ENCODE data around the gene UNC45A. TPM values are rescaled to one million over a fixed set of nuclear protein-coding genes. Genes with fewer than 3 reads are reported as not detected.
A peak's percentile ranks its signal among the peaks of the same experiment; 100 is the strongest.

Gene UNC45A
- total and polyA plus RNA-seq, 2 of the 4 experiments (the other 2 are of a cell fraction) = 68.9 to 100 TPM

DNA sequence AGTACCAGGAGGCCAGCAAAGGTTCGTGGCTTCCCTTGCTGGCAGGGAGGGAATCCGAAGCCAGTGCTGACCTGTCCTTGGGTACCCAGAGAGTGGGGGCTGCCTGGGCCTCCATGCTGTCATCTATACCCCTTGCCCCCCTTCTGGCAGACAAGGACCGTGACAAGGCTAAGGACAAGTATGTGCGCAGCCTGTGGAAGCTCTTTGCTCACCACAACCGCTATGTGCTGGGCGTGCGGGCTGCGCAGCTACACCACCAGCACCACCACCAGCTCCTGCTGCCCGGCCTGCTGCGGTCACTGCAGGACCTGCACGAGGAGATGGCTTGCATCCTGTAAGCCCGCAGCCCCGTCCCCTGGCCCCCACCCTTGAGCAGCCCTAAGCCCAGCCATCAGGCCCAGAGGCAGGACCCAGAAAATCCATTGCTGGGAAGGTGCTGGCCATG, 48.0 kb upstream of the UNC45A start:
- H2BK20ac ChIP-seq (ENCODE audit: low read depth, low read length) = no peak overlapping the region
- CTCF ChIA-PET = interaction anchor here (2.7 kb wide), 1 partner anchor 239 kb away, joined by 13 read pairs; no protein-coding TSS in a partner anchor

More for the DNA sequence above, 48.0 kb upstream of the UNC45A start:
- H2AK9ac ChIP-seq (replicated peaks; ENCODE audit: low read depth, low read length, poor library complexity) = peak overlapping the region; percentile 69
- H3K27me3 ChIP-seq (ENCODE audit: control insufficient read depth, insufficient read depth, low read length) = no peaks in the 10 kb centered on the region
- H2AK5ac ChIP-seq (ENCODE audit: low read depth, low read length) = no peak overlapping the region
- no peak overlapping the region for H3K9ac ChIP-seq (ENCODE audit: low read depth, low read length)
- no peak overlapping the region for H4K8ac ChIP-seq (ENCODE audit: low read depth in 2 of 2, low read length in 2 of 2)
- no peak overlapping the region for H3K4ac ChIP-seq (ENCODE audit: low read depth, low read length)
- TF ChIP-seq CHD1 (IDR thresholded peaks at IDR 0.05; ENCODE audit: low read depth, low read length) = no peak
- TF ChIP-seq RCOR1 (IDR thresholded peaks at IDR 0.05; ENCODE audit: insufficient replicate concordance, low read length) = no peak
- TF ChIP-seq POLR2A (IDR thresholded peaks at IDR 0.05; ENCODE audit: low read depth, low read length) = no peak
- TF ChIP-seq MXI1 (IDR thresholded peaks at IDR 0.05; ENCODE audit: borderline replicate concordance, low read depth, low read length) = no peak
- no peak for TF ChIP-seq SMC3 (IDR thresholded peaks at IDR 0.05; ENCODE audit: low read depth, low read length)
- peaks cover 16% of the 10 kb centered on the region for H3K4me1 ChIP-seq (ENCODE audit: control insufficient read depth, insufficient read depth, low read length)
- no peak overlapping the region for H3K56ac ChIP-seq (ENCODE audit: extremely low read depth, insufficient read depth, low read length)
- POLR2A ChIA-PET (ENCODE audit: unreplicated experiment) = no interaction called here
- no peak overlapping the region for H2AFZ ChIP-seq (replicated peaks; ENCODE audit: low read length, poor library complexity)
- 42% methylated on average over 2 of the region's 13 CpGs; no CpG with 5 or more reads in 1 of the 2 experiments for WGBS, 2 experiments (ENCODE audit: extremely low coverage in 2 of 2, insufficient read length in 1 of 2)
- H2BK120ac ChIP-seq (ENCODE audit: low read depth, low read length) = no peak overlapping the region
- ATAC-seq (ENCODE audit: low read depth) (no peak), DNase-seq (no peak)
- intact Hi-C loops (cut with micrococcal nuclease) = loop anchor here (5.0 kb wide), 3 partner anchors 170 to 395 kb away; partner anchors contain the start of gene BLM
- dilution Hi-C loops (cut with HindIII; ENCODE audit: low sequenced_read_pairs, unreplicated experiment) = no loop called here
- no peak overlapping the region for H3K14ac ChIP-seq (replicated peaks; ENCODE audit: low read depth, low read length)
- H3K4me2 ChIP-seq (ENCODE audit: low read depth, low read length) = no peak overlapping the region
- no peak overlapping the region for H4K5ac ChIP-seq (ENCODE audit: low read depth, low read length)
- no TSS peak for BruUV-seq (replicated peaks)
- H3K23ac ChIP-seq (ENCODE audit: low read depth, low read length) = no peak overlapping the region
- H3K9me1 ChIP-seq (ENCODE audit: insufficient read depth, low read length) = no peaks in the 10 kb centered on the region
- H2BK5ac ChIP-seq (ENCODE audit: low read depth, low read length, poor library complexity, severe bottlenecking) = no peak overlapping the region
- no peak overlapping the region for H2BK15ac ChIP-seq (ENCODE audit: low read depth, low read length)
- H3K9me3 ChIP-seq (ENCODE audit: control insufficient read depth, insufficient read depth, low read length) = no peaks in the 10 kb centered on the region
- H3K36me3 ChIP-seq (ENCODE audit: control insufficient read depth, insufficient read depth, low read length) = peaks cover 9% of the 10 kb centered on the region; the same call in 1 of the 2 replicates
- H3K18ac ChIP-seq (ENCODE audit: low read depth, low read length) = no peak overlapping the region
- H3K79me1 ChIP-seq (ENCODE audit: low read depth in 1 of 2, low read length in 2 of 2) = peaks cover 9 to 16% of the 10 kb centered on the region in 2 experiments; a peak in 3 of 4 replicates
- no peak overlapping the region for H4K91ac ChIP-seq (ENCODE audit: insufficient read depth, low read depth, low read length)
- in situ Hi-C loops (cut with MboI; ENCODE audit: low sequenced_read_pairs) = loop anchor here (5.0 to 25.0 kb wide), 3 partner anchors 245 to 575 kb away; no protein-coding TSS in a partner anchor
- H4K20me1 ChIP-seq (ENCODE audit: insufficient read depth, low read length) = no peaks in the 10 kb centered on the region
- H3K4me3 ChIP-seq (ENCODE audit: insufficient read depth, low read depth, low read length) = no peak overlapping the region
- no peak overlapping the region for H3K27ac ChIP-seq (ENCODE audit: insufficient read depth, low read length)

Measured in IMR-90 (cell line).